ENCODE data around the gene SLC2A9.

SLC2A9 gene

GRCh38 chr4:10002278-10002677, 19.0 kb downstream of the SLC2A9 start:
- no peak for TF ChIP-seq ZNF274 (IDR thresholded peaks at IDR 0.05; ENCODE audit: low read depth, low read length)
- no peak for TF ChIP-seq SUZ12 (IDR thresholded peaks at IDR 0.05; ENCODE audit: extremely low read depth, insufficient read depth, insufficient read length)
- TF ChIP-seq YY1 (IDR thresholded peaks at IDR 0.05; ENCODE audit: insufficient read depth, insufficient read length): no peak
- peaks cover 5% of the 10 kb centered on the region for H3K4me1 ChIP-seq (ENCODE audit: insufficient read depth, insufficient read length)
- DNase-seq (ENCODE audit: low read depth, low spot score): no peak

GRCh38 chr4:10001757-10002156, 19.5 kb downstream of the SLC2A9 start:
- peaks cover under 1% of the 10 kb centered on the region for H3K4me1 ChIP-seq (ENCODE audit: insufficient read depth, insufficient read length)

More at GRCh38 chr4:10002278-10002677, 19.0 kb downstream of the SLC2A9 start:
- Histone ChIP-seq H3K27me3 (ENCODE audit: insufficient read depth, insufficient read length) (no peaks in the 10 kb centered on the region), H3K9ac (ENCODE audit: insufficient read length, low read depth) (no peak overlapping the region), H3K9me3 (ENCODE audit: insufficient read depth, low read length) (0 out of 2 replicates have a peak, but pooled peaks cover 10% of the 10 kb centered on the region), H3K36me3 (ENCODE audit: insufficient read depth, insufficient read length, low read length) (no peaks in the 10 kb centered on the region), H3K4me3 (ENCODE audit: insufficient read length, low read depth) (no peak overlapping the region)

GRCh38 chr4:9999956-10000561, 21.2 kb downstream of the SLC2A9 start:
- H3K36me3 ChIP-seq (ENCODE audit: insufficient read depth, insufficient read length, low read length): no peaks in the 10 kb centered on the region
- no peaks in the 10 kb centered on the region for H3K4me1 ChIP-seq (ENCODE audit: insufficient read depth, insufficient read length)
- no peak overlapping the region for H3K9ac ChIP-seq (ENCODE audit: insufficient read length, low read depth)
- H3K27me3 ChIP-seq (ENCODE audit: insufficient read depth, insufficient read length): no peaks in the 10 kb centered on the region
- DNase-seq (ENCODE audit: low read depth, low spot score): no peak
- no peak overlapping the region for H3K4me3 ChIP-seq (ENCODE audit: insufficient read length, low read depth)
- TF ChIP-seq SUZ12 (IDR thresholded peaks at IDR 0.05; ENCODE audit: extremely low read depth, insufficient read depth, insufficient read length) (no peak), ZNF274 (IDR thresholded peaks at IDR 0.05; ENCODE audit: low read depth, low read length) (no peak), YY1 (IDR thresholded peaks at IDR 0.05; ENCODE audit: insufficient read depth, insufficient read length) (no peak)
- H3K9me3 ChIP-seq (ENCODE audit: insufficient read depth, low read length): 0 out of 2 replicates have a peak, but pooled peaks cover 10% of the 10 kb centered on the region

More at GRCh38 chr4:10001757-10002156, 19.5 kb downstream of the SLC2A9 start:
- no peak for DNase-seq (ENCODE audit: low read depth, low spot score)
- Histone ChIP-seq H3K9me3 (ENCODE audit: insufficient read depth, low read length) (0 out of 2 replicates have a peak, but pooled peaks cover 10% of the 10 kb centered on the region), H3K27me3 (ENCODE audit: insufficient read depth, insufficient read length) (no peaks in the 10 kb centered on the region), H3K9ac (ENCODE audit: insufficient read length, low read depth) (no peak overlapping the region), H3K4me3 (ENCODE audit: insufficient read length, low read depth) (no peak overlapping the region), H3K36me3 (ENCODE audit: insufficient read depth, insufficient read length, low read length) (no peaks in the 10 kb centered on the region)
- TF ChIP-seq YY1 (IDR thresholded peaks at IDR 0.05; ENCODE audit: insufficient read depth, insufficient read length): no peak
- no peak for TF ChIP-seq SUZ12 (IDR thresholded peaks at IDR 0.05; ENCODE audit: extremely low read depth, insufficient read depth, insufficient read length)
- TF ChIP-seq ZNF274 (IDR thresholded peaks at IDR 0.05; ENCODE audit: low read depth, low read length): no peak

GRCh38 chr4:9997886-9998285, 23.4 kb downstream of the SLC2A9 start:
- no peaks in the 10 kb centered on the region for H3K4me1 ChIP-seq (ENCODE audit: insufficient read depth, insufficient read length)
- DNase-seq (ENCODE audit: low read depth, low spot score): no peak
- no peaks in the 10 kb centered on the region for H3K27me3 ChIP-seq (ENCODE audit: insufficient read depth, insufficient read length)
- no peak for TF ChIP-seq YY1 (IDR thresholded peaks at IDR 0.05; ENCODE audit: insufficient read depth, insufficient read length)
- TF ChIP-seq SUZ12 (IDR thresholded peaks at IDR 0.05; ENCODE audit: extremely low read depth, insufficient read depth, insufficient read length): no peak
- TF ChIP-seq ZNF274 (IDR thresholded peaks at IDR 0.05; ENCODE audit: low read depth, low read length): no peak
- 0 out of 2 replicates have a peak, but pooled peaks cover 10% of the 10 kb centered on the region for H3K9me3 ChIP-seq (ENCODE audit: insufficient read depth, low read length)
- H3K4me3 ChIP-seq (ENCODE audit: insufficient read length, low read depth): no peak overlapping the region
- no peak overlapping the region for H3K9ac ChIP-seq (ENCODE audit: insufficient read length, low read depth)
- no peaks in the 10 kb centered on the region for H3K36me3 ChIP-seq (ENCODE audit: insufficient read depth, insufficient read length, low read length)

GRCh38 chr4:9996319-9997110, 24.8 kb downstream of the SLC2A9 start:
- no peaks in the 10 kb centered on the region for H3K36me3 ChIP-seq (ENCODE audit: insufficient read depth, insufficient read length, low read length)

GRCh38 chr4:9994246-9994847, 26.9 kb downstream of the SLC2A9 start:
- no peaks in the 10 kb centered on the region for H3K36me3 ChIP-seq (ENCODE audit: insufficient read depth, insufficient read length, low read length)
- TF ChIP-seq SUZ12 (IDR thresholded peaks at IDR 0.05; ENCODE audit: extremely low read depth, insufficient read depth, insufficient read length) (no peak), ZNF274 (IDR thresholded peaks at IDR 0.05; ENCODE audit: low read depth, low read length) (no peak), YY1 (IDR thresholded peaks at IDR 0.05; ENCODE audit: insufficient read depth, insufficient read length) (no peak)
- H3K27me3 ChIP-seq (ENCODE audit: insufficient read depth, insufficient read length): no peaks in the 10 kb centered on the region
- H3K9ac ChIP-seq (ENCODE audit: insufficient read length, low read depth): no peak overlapping the region
- DNase-seq (ENCODE audit: low read depth, low spot score): no peak
- H3K9me3 ChIP-seq (ENCODE audit: insufficient read depth, low read length): no peaks in the 10 kb centered on the region
- H3K4me1 ChIP-seq (ENCODE audit: insufficient read depth, insufficient read length): no peaks in the 10 kb centered on the region
- no peak overlapping the region for H3K4me3 ChIP-seq (ENCODE audit: insufficient read length, low read depth)

More at GRCh38 chr4:9996319-9997110, 24.8 kb downstream of the SLC2A9 start:
- Histone ChIP-seq H3K27me3 (ENCODE audit: insufficient read depth, insufficient read length) (no peaks in the 10 kb centered on the region), H3K9me3 (ENCODE audit: insufficient read depth, low read length) (0 out of 2 replicates have a peak, but pooled peaks cover 10% of the 10 kb centered on the region), H3K4me1 (ENCODE audit: insufficient read depth, insufficient read length) (no peaks in the 10 kb centered on the region), H3K4me3 (ENCODE audit: insufficient read length, low read depth) (no peak overlapping the region), H3K9ac (ENCODE audit: insufficient read length, low read depth) (no peak overlapping the region)
- no peak for DNase-seq (ENCODE audit: low read depth, low spot score)
- TF ChIP-seq SUZ12 (IDR thresholded peaks at IDR 0.05; ENCODE audit: extremely low read depth, insufficient read depth, insufficient read length) (no peak), YY1 (IDR thresholded peaks at IDR 0.05; ENCODE audit: insufficient read depth, insufficient read length) (no peak)

Measured in NT2/D1 (cell line).